ENCODE measurements around the gene UBR3.
"Not testable (repeated sequence)": the region's sequence is repeated elsewhere in the genome, so short reads cannot be mapped to it uniquely, and the experiment has no call there.

UBR3 gene

DNA sequence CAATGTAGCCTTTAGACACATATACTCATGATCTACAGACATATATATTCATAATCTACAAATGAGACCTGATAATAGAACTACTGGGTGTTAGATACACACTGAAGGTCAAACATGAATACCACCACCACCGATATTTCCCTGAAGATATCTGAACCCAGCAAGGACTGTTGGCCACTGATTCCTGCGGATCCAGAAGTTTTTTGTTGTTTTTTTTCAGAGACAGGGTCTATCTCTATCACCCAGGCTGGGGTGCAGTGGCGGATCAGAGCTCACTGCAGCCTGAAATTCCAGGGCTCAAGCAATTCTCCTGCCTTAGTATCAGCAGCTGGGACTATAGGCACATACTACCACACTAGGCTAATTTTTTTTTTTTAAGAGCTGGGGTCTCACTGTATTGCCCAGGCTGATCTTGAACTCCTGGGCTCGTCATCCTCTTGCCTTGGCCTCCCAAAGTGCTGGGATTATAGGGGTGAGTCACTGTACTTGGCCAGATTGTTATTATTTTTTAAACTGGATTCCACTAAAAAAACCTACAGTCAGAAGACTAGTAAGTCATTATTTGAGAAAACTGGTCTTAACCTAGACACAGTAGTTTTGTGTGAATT, 4.4 kb upstream of the UBR3 start:
- Histone ChIP-seq H3K27me3 (replicated peaks; ENCODE audit: control insufficient read depth, insufficient read depth, low read length) (no peaks in the 10 kb centered on the region), H3K4me1 (ENCODE audit: control insufficient read depth, insufficient read depth, low read length) (peaks cover 48% of the 10 kb centered on the region), H3K36me3 (ENCODE audit: control insufficient read depth, insufficient read depth, low read length, severe bottlenecking) (peaks cover 10% of the 10 kb centered on the region), H3K9ac (ENCODE audit: low read length) (peak overlapping the region; percentile 91), H3K4me3 (ENCODE audit: low read length) (peak overlapping the region; percentile 91), H3K9me3 (ENCODE audit: control insufficient read depth, low read length) (no peaks in the 10 kb centered on the region)
- DNase-seq (ENCODE audit: low read depth): no peak

GRCh38 chr2:169823996-169824372, 3.3 kb upstream of the UBR3 start:
- H3K27me3 ChIP-seq (replicated peaks; ENCODE audit: control insufficient read depth, insufficient read depth, low read length): no peaks in the 10 kb centered on the region
- H3K36me3 ChIP-seq (ENCODE audit: control insufficient read depth, insufficient read depth, low read length, severe bottlenecking): peaks cover 3% of the 10 kb centered on the region
- peaks cover 45% of the 10 kb centered on the region for H3K4me1 ChIP-seq (ENCODE audit: control insufficient read depth, insufficient read depth, low read length)
- DNase-seq (ENCODE audit: low read depth): peak; percentile 40
- H3K9me3 ChIP-seq (ENCODE audit: control insufficient read depth, low read length): no peaks in the 10 kb centered on the region
- H3K4me3 ChIP-seq (ENCODE audit: low read length): peak overlapping the region; percentile 91
- peak overlapping the region; percentile 91 for H3K9ac ChIP-seq (ENCODE audit: low read length)

DNA sequence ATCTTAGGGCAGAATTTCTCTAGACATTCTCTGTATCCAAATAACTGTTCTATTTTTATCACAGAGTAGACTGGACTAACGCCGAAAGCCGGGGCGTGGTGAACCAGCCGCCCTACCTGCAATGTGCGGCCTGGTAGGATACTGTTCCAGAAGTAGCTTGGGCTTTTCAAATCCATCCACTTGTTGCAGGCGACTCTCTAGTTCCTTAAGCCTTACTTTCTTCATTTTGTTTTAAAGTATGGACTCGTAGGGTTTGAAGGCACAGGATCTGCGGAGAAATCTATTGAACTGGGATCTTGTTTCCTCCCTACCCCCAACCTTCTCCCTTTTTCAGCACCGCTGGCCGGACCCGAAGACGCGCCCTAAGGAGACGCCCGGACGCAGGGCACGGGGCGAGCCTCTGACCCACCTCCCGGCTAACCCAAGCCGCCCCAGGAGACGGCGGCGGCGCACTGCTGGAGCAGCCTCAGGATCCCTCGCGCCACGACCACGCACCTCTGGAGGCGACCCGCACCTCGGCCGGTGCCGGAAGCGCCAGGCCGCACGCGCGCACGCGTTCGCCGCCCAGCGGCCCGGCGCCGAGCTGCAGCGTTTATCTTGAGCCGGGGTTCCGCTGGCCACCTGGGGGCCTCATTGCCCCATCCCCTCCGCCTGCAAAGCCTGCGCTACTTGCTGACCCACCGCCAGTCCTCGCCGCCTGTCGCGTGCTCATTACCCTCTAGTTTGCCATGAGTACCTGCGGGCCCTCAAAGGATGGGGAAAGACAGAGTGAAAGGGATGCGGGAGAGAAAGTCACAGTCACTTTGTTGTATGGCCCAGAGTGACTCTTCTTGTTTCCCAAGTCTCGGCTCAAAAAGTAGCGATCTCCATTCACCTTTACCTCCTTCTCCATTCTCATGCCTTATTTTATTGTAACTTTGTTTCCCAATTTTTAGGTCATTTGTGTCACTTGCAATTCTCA, 2.6 kb upstream of the UBR3 start, which contains the start of gene METTL5:
Gene METTL5, minus strand, starts transcription at position 533 of the 961 bp plus-strand sequence. Its CDS starts 308 bp downstream, at position 225.
- Histone ChIP-seq H3K4me3 (ENCODE audit: low read length) (peak within 1 kb of the TSS; percentile 91), H3K4me1 (ENCODE audit: control insufficient read depth, insufficient read depth, low read length) (peaks cover 46% of the 10 kb centered on the region), H3K9ac (ENCODE audit: low read length) (peak within 1 kb of the TSS; percentile 91), H3K27me3 (replicated peaks; ENCODE audit: control insufficient read depth, insufficient read depth, low read length) (no peaks in the 10 kb centered on the region), H3K9me3 (ENCODE audit: control insufficient read depth, low read length) (no peaks in the 10 kb centered on the region), H3K36me3 (ENCODE audit: control insufficient read depth, insufficient read depth, low read length, severe bottlenecking) (peaks cover 3% of the 10 kb centered on the region)
- peak; percentile 93 for DNase-seq (ENCODE audit: low read depth)

DNA sequence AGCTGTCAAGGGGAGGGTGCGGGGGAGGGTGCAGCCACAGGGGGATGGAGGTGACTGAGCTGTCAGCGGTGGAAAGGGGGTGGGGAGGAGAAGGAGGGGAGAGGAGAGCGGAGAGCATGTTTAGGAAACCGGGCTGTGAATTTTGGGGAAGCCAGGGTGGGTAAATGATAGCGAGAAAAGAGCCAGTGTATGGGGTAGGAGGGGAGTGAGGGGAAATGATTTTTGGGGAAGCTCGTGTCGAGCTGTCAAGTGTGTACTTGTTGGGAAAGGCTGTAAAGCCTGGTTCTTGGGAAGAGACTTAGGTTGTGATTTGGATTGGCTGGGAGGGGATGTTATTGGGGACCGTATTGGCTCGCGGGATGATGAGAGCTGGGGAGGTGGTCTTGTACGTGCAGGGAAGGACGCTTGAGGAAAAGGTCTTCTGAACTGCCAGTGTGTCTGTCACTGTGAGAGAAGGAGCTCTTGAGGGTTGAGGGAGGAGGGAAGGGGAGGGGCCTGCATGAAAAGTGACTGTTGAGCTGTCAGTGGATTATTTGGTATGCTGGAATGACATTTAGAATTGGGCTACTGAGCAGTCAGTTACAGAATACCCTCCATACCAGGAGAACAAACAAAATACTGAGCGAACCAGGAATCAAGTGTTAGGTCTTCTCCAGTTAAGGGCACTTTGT, 1.0 kb downstream of the UBR3 start:
- peak; percentile 73 for DNase-seq (ENCODE audit: low read depth)
- H3K36me3 ChIP-seq (ENCODE audit: control insufficient read depth, insufficient read depth, low read length, severe bottlenecking): no peaks in the 10 kb centered on the region
- H3K4me1 ChIP-seq (ENCODE audit: control insufficient read depth, insufficient read depth, low read length): peaks cover 48% of the 10 kb centered on the region
- no peaks in the 10 kb centered on the region for H3K27me3 ChIP-seq (replicated peaks; ENCODE audit: control insufficient read depth, insufficient read depth, low read length)
- H3K4me3 ChIP-seq (ENCODE audit: low read length): peak overlapping the region; percentile 98
- H3K9ac ChIP-seq (ENCODE audit: low read length): peak overlapping the region; percentile 97
- no peaks in the 10 kb centered on the region for H3K9me3 ChIP-seq (ENCODE audit: control insufficient read depth, low read length)

GRCh38 chr2:169834401-169834800, 7.1 kb downstream of the UBR3 start:
- Histone ChIP-seq H3K4me3 (ENCODE audit: low read length) (no peak overlapping the region), H3K36me3 (ENCODE audit: control insufficient read depth, insufficient read depth, low read length, severe bottlenecking) (no peaks in the 10 kb centered on the region), H3K4me1 (ENCODE audit: control insufficient read depth, insufficient read depth, low read length) (peaks cover 44% of the 10 kb centered on the region), H3K9ac (ENCODE audit: low read length) (no peak overlapping the region), H3K9me3 (ENCODE audit: control insufficient read depth, low read length) (no peaks in the 10 kb centered on the region), H3K27me3 (replicated peaks; ENCODE audit: control insufficient read depth, insufficient read depth, low read length) (no peaks in the 10 kb centered on the region)
- no peak for DNase-seq (ENCODE audit: low read depth)

GRCh38 chr2:169838743-169839489, 11.7 kb downstream of the UBR3 start:
- no peaks in the 10 kb centered on the region for H3K27me3 ChIP-seq (replicated peaks; ENCODE audit: control insufficient read depth, insufficient read depth, low read length)
- H3K9ac ChIP-seq (ENCODE audit: low read length): no peak overlapping the region
- peaks cover 8% of the 10 kb centered on the region for H3K36me3 ChIP-seq (ENCODE audit: control insufficient read depth, insufficient read depth, low read length, severe bottlenecking)
- peaks cover 26% of the 10 kb centered on the region for H3K4me1 ChIP-seq (ENCODE audit: control insufficient read depth, insufficient read depth, low read length)
- DNase-seq (ENCODE audit: low read depth): no peak
- no peak overlapping the region for H3K4me3 ChIP-seq (ENCODE audit: low read length)
- H3K9me3 ChIP-seq (ENCODE audit: control insufficient read depth, low read length): no peaks in the 10 kb centered on the region

DNA sequence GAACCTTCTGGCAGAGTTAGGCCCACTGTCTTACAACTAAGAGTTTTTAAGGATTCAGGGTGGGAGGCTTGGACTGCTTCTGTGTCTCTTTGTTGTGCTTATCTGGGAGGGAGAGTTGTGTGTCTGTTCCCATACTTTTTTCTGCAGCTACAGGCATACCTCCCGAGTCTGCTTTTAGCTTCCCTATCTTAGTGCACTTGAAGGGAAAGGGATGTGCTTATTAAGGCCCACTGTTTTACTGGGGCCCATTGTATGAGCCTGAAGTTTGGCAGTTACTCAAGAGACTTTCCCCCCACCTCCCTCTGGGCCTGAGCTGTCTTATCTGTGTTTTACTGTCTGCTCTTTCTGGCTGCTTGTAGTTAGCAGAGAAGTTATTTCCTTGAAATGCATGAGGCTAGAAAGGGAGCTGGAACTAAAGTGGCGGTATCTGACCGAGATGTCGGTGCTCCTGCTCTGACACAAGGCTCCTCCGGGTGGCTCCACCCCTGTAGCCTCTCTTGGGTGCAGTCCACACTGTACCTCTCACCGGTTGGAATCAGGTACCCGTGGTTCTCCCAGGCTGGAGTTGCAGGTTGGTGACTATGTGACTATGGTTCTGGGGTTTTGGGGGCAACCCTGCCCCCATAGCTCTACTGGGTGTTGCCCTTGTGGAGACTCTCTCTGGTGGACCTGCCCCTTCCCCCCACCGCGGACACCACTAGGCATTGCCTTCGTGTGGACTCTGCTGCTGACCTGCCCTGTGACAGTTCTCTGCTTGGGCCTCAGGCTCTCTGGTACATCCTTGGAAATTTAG, 12.9 kb downstream of the UBR3 start:
- no peak overlapping the region for H3K4me3 ChIP-seq (ENCODE audit: low read length)
- no peaks in the 10 kb centered on the region for H3K9me3 ChIP-seq (ENCODE audit: control insufficient read depth, low read length)
- no peak for DNase-seq (ENCODE audit: low read depth)
- no peaks in the 10 kb centered on the region for H3K27me3 ChIP-seq (replicated peaks; ENCODE audit: control insufficient read depth, insufficient read depth, low read length)
- peaks cover 8% of the 10 kb centered on the region for H3K36me3 ChIP-seq (ENCODE audit: control insufficient read depth, insufficient read depth, low read length, severe bottlenecking)
- H3K9ac ChIP-seq (ENCODE audit: low read length): no peak overlapping the region
- H3K4me1 ChIP-seq (ENCODE audit: control insufficient read depth, insufficient read depth, low read length): peaks cover 26% of the 10 kb centered on the region

DNA sequence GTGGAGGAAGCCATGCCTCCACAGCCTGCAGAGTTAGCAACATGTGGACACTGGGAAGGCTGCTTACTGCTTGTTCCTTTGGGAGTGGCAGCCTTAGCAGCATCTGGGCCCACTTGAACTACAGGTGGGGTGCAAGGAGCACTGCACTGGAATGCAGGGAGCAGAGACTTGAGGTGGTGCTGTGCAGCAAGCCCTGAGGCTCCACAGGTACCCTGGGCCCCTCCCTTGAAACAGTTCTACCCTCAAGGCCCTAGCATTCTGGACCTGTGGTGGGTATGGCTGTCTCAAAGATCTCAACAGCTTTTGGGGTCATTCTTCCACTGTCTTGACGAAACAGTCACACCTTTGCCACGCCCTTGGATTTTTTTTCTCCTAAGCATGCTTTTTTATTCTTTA, 13.5 kb downstream of the UBR3 start:
- H3K27me3 ChIP-seq (replicated peaks; ENCODE audit: control insufficient read depth, insufficient read depth, low read length): no peaks in the 10 kb centered on the region
- peaks cover 8% of the 10 kb centered on the region for H3K36me3 ChIP-seq (ENCODE audit: control insufficient read depth, insufficient read depth, low read length, severe bottlenecking)
- no peaks in the 10 kb centered on the region for H3K9me3 ChIP-seq (ENCODE audit: control insufficient read depth, low read length)
- no peak for DNase-seq (ENCODE audit: low read depth)
- no peak overlapping the region for H3K4me3 ChIP-seq (ENCODE audit: low read length)
- H3K9ac ChIP-seq (ENCODE audit: low read length): no peak overlapping the region
- H3K4me1 ChIP-seq (ENCODE audit: control insufficient read depth, insufficient read depth, low read length): peaks cover 26% of the 10 kb centered on the region

DNA sequence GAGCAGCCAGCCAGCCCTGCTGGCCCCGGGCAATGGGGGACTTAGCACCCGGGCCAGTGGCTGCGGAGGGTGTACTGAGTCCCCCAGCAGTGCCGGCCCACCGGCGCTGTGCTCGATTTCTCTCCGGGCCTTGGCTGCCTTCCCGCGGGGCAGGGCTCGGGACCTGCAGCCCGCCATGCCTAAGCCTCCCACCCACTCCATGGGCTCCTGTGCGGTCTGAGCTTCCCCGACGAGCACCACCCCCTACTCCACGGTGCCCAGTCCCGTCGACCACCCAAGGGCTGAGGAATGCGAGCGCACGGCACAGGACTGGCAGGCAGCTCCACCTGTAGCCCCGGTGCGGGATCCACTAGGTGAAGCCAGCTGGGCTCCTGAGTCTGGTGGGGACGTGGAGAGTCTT, 14.4 kb downstream of the UBR3 start:
- not testable (repeated sequence) for H3K36me3 ChIP-seq (ENCODE audit: control insufficient read depth, insufficient read depth, low read length, severe bottlenecking); H3K9me3 ChIP-seq (ENCODE audit: control insufficient read depth, low read length); H3K4me3 ChIP-seq (ENCODE audit: low read length); H3K9ac ChIP-seq (ENCODE audit: low read length); H3K27me3 ChIP-seq (replicated peaks; ENCODE audit: control insufficient read depth, insufficient read depth, low read length); DNase-seq (ENCODE audit: low read depth)
- peaks cover 26% of the 10 kb centered on the region for H3K4me1 ChIP-seq (ENCODE audit: control insufficient read depth, insufficient read depth, low read length)

- H3K27me3 ChIP-seq (replicated peaks; ENCODE audit: control insufficient read depth, insufficient read depth, low read length): no peaks in the 10 kb centered on the region
- H3K4me3 ChIP-seq (ENCODE audit: low read length): no peak overlapping the region
- H3K9ac ChIP-seq (ENCODE audit: low read length): no peak overlapping the region
- H3K4me1 ChIP-seq (ENCODE audit: control insufficient read depth, insufficient read depth, low read length): peaks cover 7% of the 10 kb centered on the region
- DNase-seq (ENCODE audit: low read depth): no peak
- H3K36me3 ChIP-seq (ENCODE audit: control insufficient read depth, insufficient read depth, low read length, severe bottlenecking): peaks cover 8% of the 10 kb centered on the region
- no peaks in the 10 kb centered on the region for H3K9me3 ChIP-seq (ENCODE audit: control insufficient read depth, low read length)
Observed at GRCh38 chr2:169845016-169845415, 17.8 kb downstream of the UBR3 start.

Data from adipocyte (in vitro differentiated cells).